ENCODE data around the gene ONECUT2. TPM values are rescaled to one million over a fixed set of nuclear protein-coding genes. Genes with fewer than 3 reads are reported as not detected.

ONECUT2 gene
- total RNA-seq, 2 experiments from 2014 or later: not detected

GRCh38 chr18:57441071-57441794 lies 6.1 kb downstream of the ONECUT2 start:
- Histone ChIP-seq H3K9me2 (ENCODE audit: insufficient read depth, low read length) (no peaks in the 10 kb centered on the region), H3K4me1 (ENCODE audit: insufficient read depth, low read length, poor library complexity, severe bottlenecking) (no peaks in the 10 kb centered on the region), H3K79me2 (ENCODE audit: insufficient read depth, low read depth, low read length) (no peaks in the 10 kb centered on the region), H3K4me3 (ENCODE audit: low read depth, low read length, poor library complexity, severe bottlenecking) (no peak overlapping the region), H2AFZ (ENCODE audit: low read length) (no peak overlapping the region), H3K9me3 (ENCODE audit: low read length) (no peaks in the 10 kb centered on the region), H3K27ac (ENCODE audit: low read depth, low read length, poor library complexity, severe bottlenecking) (no peak overlapping the region), H4K20me1 (ENCODE audit: insufficient read depth, low read length) (no peaks in the 10 kb centered on the region), H3K4me2 (ENCODE audit: low read length) (no peak overlapping the region), H3K36me3 (ENCODE audit: insufficient read depth, low read length) (no peaks in the 10 kb centered on the region)
- TF ChIP-seq, protein P1, sequence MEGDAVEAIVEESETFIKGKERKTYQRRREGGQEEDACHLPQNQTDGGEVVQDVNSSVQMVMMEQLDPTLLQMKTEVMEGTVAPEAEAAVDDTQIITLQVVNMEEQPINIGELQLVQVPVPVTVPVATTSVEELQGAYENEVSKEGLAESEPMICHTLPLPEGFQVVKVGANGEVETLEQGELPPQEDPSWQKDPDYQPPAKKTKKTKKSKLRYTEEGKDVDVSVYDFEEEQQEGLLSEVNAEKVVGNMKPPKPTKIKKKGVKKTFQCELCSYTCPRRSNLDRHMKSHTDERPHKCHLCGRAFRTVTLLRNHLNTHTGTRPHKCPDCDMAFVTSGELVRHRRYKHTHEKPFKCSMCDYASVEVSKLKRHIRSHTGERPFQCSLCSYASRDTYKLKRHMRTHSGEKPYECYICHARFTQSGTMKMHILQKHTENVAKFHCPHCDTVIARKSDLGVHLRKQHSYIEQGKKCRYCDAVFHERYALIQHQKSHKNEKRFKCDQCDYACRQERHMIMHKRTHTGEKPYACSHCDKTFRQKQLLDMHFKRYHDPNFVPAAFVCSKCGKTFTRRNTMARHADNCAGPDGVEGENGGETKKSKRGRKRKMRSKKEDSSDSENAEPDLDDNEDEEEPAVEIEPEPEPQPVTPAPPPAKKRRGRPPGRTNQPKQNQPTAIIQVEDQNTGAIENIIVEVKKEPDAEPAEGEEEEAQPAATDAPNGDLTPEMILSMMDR (conservative IDR thresholded peaks at IDR 0.05; ENCODE audit: low read length): no peak
- no peak for TF ChIP-seq EZH2phosphoT487 (IDR thresholded peaks at IDR 0.05; ENCODE audit: borderline replicate concordance, low read depth, low read length)
- CTCF ChIA-PET (ENCODE audit: unreplicated experiment): no interaction called here
- intact Hi-C loops (cut with micrococcal nuclease; ENCODE audit: unreplicated experiment): no loop called here
- POLR2A ChIA-PET: no interaction called here
- no peak for DNase-seq (ENCODE audit: low spot score)
- no TSS peak for BruUV-seq (replicated peaks)

DNA sequence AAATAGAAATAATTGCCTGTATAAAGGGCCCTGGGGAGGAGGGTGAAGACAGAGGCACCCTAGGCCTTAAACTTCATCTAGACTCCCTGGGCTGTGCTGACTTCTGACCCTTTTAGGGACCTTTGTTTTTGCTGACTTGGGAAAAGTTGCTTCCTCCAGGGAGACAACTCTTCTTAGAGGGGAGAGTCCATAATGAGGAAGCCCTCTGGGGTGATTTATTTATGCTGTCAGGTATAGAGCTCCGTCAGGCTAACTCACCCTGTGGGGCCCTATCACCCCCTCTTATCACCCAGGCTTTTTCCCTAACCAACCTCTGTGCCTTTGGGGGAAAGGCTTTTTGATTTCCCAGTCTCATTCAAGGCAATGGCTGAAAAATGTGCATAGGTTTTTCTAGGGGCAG lies 8.1 kb downstream of the ONECUT2 start:
- POLR2A ChIA-PET: no interaction called here

GRCh38 chr18:57443702-57444101 lies 8.5 kb downstream of the ONECUT2 start:
- no peak for DNase-seq (ENCODE audit: low spot score)
- H3K9me2 ChIP-seq (ENCODE audit: insufficient read depth, low read length): no peaks in the 10 kb centered on the region
- no peaks in the 10 kb centered on the region for H3K9me3 ChIP-seq (ENCODE audit: low read length)
- no peaks in the 10 kb centered on the region for H3K4me1 ChIP-seq (ENCODE audit: insufficient read depth, low read length, poor library complexity, severe bottlenecking)
- H2AFZ ChIP-seq (ENCODE audit: low read length): no peak overlapping the region
- BruUV-seq (replicated peaks): no TSS peak
- no peaks in the 10 kb centered on the region for H4K20me1 ChIP-seq (ENCODE audit: insufficient read depth, low read length)
- TF ChIP-seq EZH2phosphoT487 (IDR thresholded peaks at IDR 0.05; ENCODE audit: borderline replicate concordance, low read depth, low read length): no peak
- TF ChIP-seq, protein P1 (conservative IDR thresholded peaks at IDR 0.05; ENCODE audit: low read length): no peak
- no peak overlapping the region for H3K4me2 ChIP-seq (ENCODE audit: low read length)
- intact Hi-C loops (cut with micrococcal nuclease; ENCODE audit: unreplicated experiment): no loop called here
- H3K36me3 ChIP-seq (ENCODE audit: insufficient read depth, low read length): no peaks in the 10 kb centered on the region
- ChIA-PET CTCF (ENCODE audit: unreplicated experiment) (no interaction called here), POLR2A (no interaction called here)
- H3K27ac ChIP-seq (ENCODE audit: low read depth, low read length, poor library complexity, severe bottlenecking): no peak overlapping the region
- H3K4me3 ChIP-seq (ENCODE audit: low read depth, low read length, poor library complexity, severe bottlenecking): no peak overlapping the region
- H3K79me2 ChIP-seq (ENCODE audit: insufficient read depth, low read depth, low read length): no peaks in the 10 kb centered on the region

More for the DNA sequence above, 8.1 kb downstream of the ONECUT2 start:
- intact Hi-C loops (cut with micrococcal nuclease; ENCODE audit: unreplicated experiment): no loop called here
- Histone ChIP-seq H3K27ac (ENCODE audit: low read depth, low read length, poor library complexity, severe bottlenecking) (no peak overlapping the region), H3K4me3 (ENCODE audit: low read depth, low read length, poor library complexity, severe bottlenecking) (no peak overlapping the region), H3K4me1 (ENCODE audit: insufficient read depth, low read length, poor library complexity, severe bottlenecking) (no peaks in the 10 kb centered on the region), H3K4me2 (ENCODE audit: low read length) (no peak overlapping the region), H3K79me2 (ENCODE audit: insufficient read depth, low read depth, low read length) (no peaks in the 10 kb centered on the region), H2AFZ (ENCODE audit: low read length) (no peak overlapping the region), H4K20me1 (ENCODE audit: insufficient read depth, low read length) (no peaks in the 10 kb centered on the region), H3K36me3 (ENCODE audit: insufficient read depth, low read length) (no peaks in the 10 kb centered on the region), H3K9me2 (ENCODE audit: insufficient read depth, low read length) (no peaks in the 10 kb centered on the region), H3K9me3 (ENCODE audit: low read length) (no peaks in the 10 kb centered on the region)
- BruUV-seq (replicated peaks): no TSS peak
- CTCF ChIA-PET (ENCODE audit: unreplicated experiment): no interaction called here
- TF ChIP-seq EZH2phosphoT487 (IDR thresholded peaks at IDR 0.05; ENCODE audit: borderline replicate concordance, low read depth, low read length): no peak
- TF ChIP-seq, protein P1 (conservative IDR thresholded peaks at IDR 0.05; ENCODE audit: low read length): no peak
- no peak for DNase-seq (ENCODE audit: low spot score)
